ENCODE measurements around the gene TBC1D22A. TPM values are rescaled to one million over a fixed set of nuclear protein-coding genes. Genes with fewer than 3 reads are reported as not detected.

TBC1D22A gene
- total and polyA plus RNA-seq, 10 of the 15 experiments (the other 5 are each of a cell fraction or from before 2014, with no cell fraction given) = 0.63 to 44.7 (median 27.4) TPM

- in situ Hi-C loops (cut with MboI) = no loop called here
- no peak for FAIRE-seq
- no peak overlapping the region for H3K27ac ChIP-seq (ENCODE audit: control insufficient read depth, insufficient read depth)
These were observed 35.6 kb downstream of the TBC1D22A start for GRCh38 chr22:46798041-46798365.

More at GRCh38 chr22:46798041-46798365, 35.6 kb downstream of the TBC1D22A start:
- TF ChIP-seq SUPT20H (IDR thresholded peaks at IDR 0.05; ENCODE audit: borderline replicate concordance, control insufficient read depth, low read depth, low read length) = no peak
- no peak for TF ChIP-seq POLR2AphosphoS2 (IDR thresholded peaks at IDR 0.05; ENCODE audit: low read depth, low read length)
- TF ChIP-seq REST (IDR thresholded peaks at IDR 0.05; ENCODE audit: low read depth, low read length) = no peak
- no peak for TF ChIP-seq ZNF217 (IDR thresholded peaks at IDR 0.05)
- no peak for TF ChIP-seq CEBPB (IDR thresholded peaks at IDR 0.05; ENCODE audit: borderline replicate concordance in 1 of 2, low read depth in 2 of 2, low read length in 2 of 2)
- TF ChIP-seq YBX1 (IDR thresholded peaks at IDR 0.05) = no peak
- ATAC-seq (no peak), DNase-seq (ENCODE audit: low read depth, low spot score) (no peak)
- Histone ChIP-seq H3K27me3 (replicated peaks in 1 of 2; ENCODE audit: control insufficient read depth in 2 of 2, insufficient read depth in 2 of 2, low read length in 1 of 2) (no peaks in the 10 kb centered on the region), H2AFZ (ENCODE audit: control insufficient read depth, low read depth, low read length) (no peak overlapping the region), H3K36me3 (ENCODE audit: control insufficient read depth in 2 of 2, insufficient read depth in 2 of 2, low read length in 1 of 2) (peaks cover 56 to 57% of the 10 kb centered on the region in 2 experiments), H3K4me3 (no peak overlapping the region), H4K20me1 (ENCODE audit: control insufficient read depth, insufficient read depth) (no peaks in the 10 kb centered on the region), H3K9me3 (replicated peaks; ENCODE audit: control insufficient read depth, insufficient read depth, low read length) (no peaks in the 10 kb centered on the region), H3K4me1 (ENCODE audit: control insufficient read depth, insufficient read depth, low read length) (no peaks in the 10 kb centered on the region), H3K79me2 (ENCODE audit: control insufficient read depth, insufficient read depth, low read length) (no peaks in the 10 kb centered on the region; the same call in none of the 2 replicates), H3K9ac (ENCODE audit: control insufficient read depth, insufficient read depth, low read length) (no peak overlapping the region), H3K4me2 (ENCODE audit: control insufficient read depth, insufficient read depth) (no peak overlapping the region)
- SMC1A ChIA-PET (ENCODE audit: uncharacterized antibody, unreplicated experiment) = interaction anchor here (1.7 to 3.4 kb wide), 3 partner anchors 23 to 39 kb away, joined by 4 to 16 read pairs (median 5); no protein-coding TSS in a partner anchor
- intact Hi-C loops (cut with micrococcal nuclease; ENCODE audit: unreplicated experiment) = loop anchor here (1.0 kb wide), 1 partner anchor 235 kb away; no protein-coding TSS in a partner anchor
- BruUV-seq (replicated peaks) = no TSS peak
- POLR2A ChIA-PET = interaction anchor here (1.0 kb wide), 1 partner anchor 36 kb away, joined by 3 read pairs; the partner anchor contains the start of gene TBC1D22A
- CTCF ChIA-PET = interaction anchor here (0.9 to 2.3 kb wide), 6 partner anchors 22 to 234 kb away, joined by 3 to 25 read pairs (median 4); no protein-coding TSS in a partner anchor
- WGBS (ENCODE audit: insufficient coverage, insufficient replicate concordance, low lambda C conversion rate, missing lambda C conversion rate) = 85% methylated on average over 5 of the region's 5 CpGs
- RAD21 ChIA-PET (ENCODE audit: unreplicated experiment) = interaction anchor here (0.6 to 9.7 kb wide), 3 partner anchors 37 to 234 kb away, joined by 3 to 199 read pairs (median 4); partner anchors contain the start of gene TBC1D22A

Measured in GM12878 (cell line).